H1 (cell line): Measurements from ENCODE around the gene LCN2. TPM values are rescaled to one million over a fixed set of nuclear protein-coding genes. Genes with fewer than 3 reads are reported as not detected.

Source experiments
- RXRA ChIP-seq: IDR thresholded peaks from 2 replicates; pipeline ENCODE4 v1.6.1; 2011; ENCODE audit warnings: low read depth, mild to moderate bottlenecking, low read length, moderate library complexity; ENCODE audit not compliant: insufficient read depth
- SIRT6 ChIP-seq: IDR thresholded peaks from one replicate; pipeline ENCODE4 v1.7.1; 2012; ENCODE audit warnings: low read length, inconsistent platforms
- TBP ChIP-seq: IDR thresholded peaks from 2 replicates; pipeline ENCODE4 v1.6.1; 2011; ENCODE audit warnings: low read depth, low read length, improper control_type of control experiment
- polyA plus RNA-seq, 7 experiments: library from polyadenylated mRNA; depleted of rRNA in 3 of 7; stranded (reverse) in 5 of 7; unstranded in 2 of 7; fragments of >200 nt in 5 of 7; fragments of 200-250 nt in 2 of 7; gene quantifications; 1 replicate in 5 of 7; 2 replicates in 1 of 7; 4 replicates in 1 of 7; pipeline versions ENCODE4 v1.2.1 to v1.2.3, GENCODE V29; 2011 to 2013; ENCODE audit warnings: missing spikeins in 2 of 7, mixed read lengths in 2 of 7
- total RNA-seq: library from RNA; stranded (reverse); fragmentation: NEBNext Ultra II Directional; extraction: Animal tissue kit (Norgen Biotek cat#: 25700); gene quantifications from 2 replicates; pipeline ENCODE4 v1.2.1, GENCODE V29; 2021

LCN2 gene
- total and polyA plus RNA-seq, 2 of the 8 experiments (the other 6 are each of a cell fraction or from before 2014, with no cell fraction given): 1.1 to 1.6 TPM

DNA sequence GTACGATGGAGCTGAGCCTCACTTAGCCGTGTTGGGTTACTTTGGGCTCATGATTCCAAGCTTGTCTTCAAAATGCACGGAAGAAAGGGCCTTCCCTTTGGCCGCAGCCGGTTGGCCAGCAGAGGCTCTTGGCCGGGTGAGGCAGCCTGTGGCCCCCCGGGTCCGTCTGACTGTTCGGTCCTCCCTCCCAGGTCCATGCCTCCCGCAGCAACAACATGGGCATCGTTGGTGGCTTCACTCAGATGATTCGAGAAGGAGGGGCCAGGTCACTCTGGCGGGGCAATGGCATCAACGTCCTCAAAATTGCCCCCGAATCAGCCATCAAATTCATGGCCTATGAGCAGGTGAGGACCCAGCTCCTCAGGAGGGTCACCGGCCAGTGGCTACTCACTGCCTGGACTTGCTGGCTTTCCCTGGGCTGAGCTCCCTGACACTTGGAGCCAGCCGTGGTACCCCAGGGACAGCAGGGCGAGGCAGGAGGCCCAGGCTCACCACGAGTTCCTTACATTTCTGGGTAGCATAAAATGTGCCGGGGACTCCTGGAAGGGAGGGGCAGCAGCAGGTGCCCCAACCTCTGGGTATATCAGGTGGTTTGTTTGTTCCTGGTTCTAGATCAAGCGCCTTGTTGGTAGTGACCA lies 43.6 kb upstream of the LCN2 start (continued):
- TF ChIP-seq RXRA (no peak), SIRT6 (no peak), TBP (no peak)
